ENCODE results near the gene TEX30.

DNA sequence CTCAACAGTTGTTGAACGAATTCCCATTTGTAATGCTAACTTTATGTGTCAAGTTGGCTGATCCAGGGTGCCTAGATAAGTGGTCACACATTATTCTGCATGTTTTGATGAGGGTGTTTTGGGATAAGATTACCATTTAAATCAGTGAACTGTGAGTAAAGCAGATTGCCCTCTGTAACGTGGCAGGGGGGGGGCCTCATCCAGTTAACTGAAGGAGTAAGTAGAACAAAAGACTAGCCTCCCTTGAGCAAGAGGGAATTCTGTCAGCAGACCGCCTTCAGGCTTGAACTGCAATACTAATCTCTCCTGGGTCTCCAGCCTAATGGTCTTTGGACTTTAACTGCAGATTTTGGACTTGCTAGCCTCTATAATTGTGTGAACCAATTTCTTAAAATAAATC, 4.2 kb upstream of the TEX30 start:
- no peak for TF ChIP-seq CTCF (IDR thresholded peaks at IDR 0.05)
- TF ChIP-seq, protein P1, sequence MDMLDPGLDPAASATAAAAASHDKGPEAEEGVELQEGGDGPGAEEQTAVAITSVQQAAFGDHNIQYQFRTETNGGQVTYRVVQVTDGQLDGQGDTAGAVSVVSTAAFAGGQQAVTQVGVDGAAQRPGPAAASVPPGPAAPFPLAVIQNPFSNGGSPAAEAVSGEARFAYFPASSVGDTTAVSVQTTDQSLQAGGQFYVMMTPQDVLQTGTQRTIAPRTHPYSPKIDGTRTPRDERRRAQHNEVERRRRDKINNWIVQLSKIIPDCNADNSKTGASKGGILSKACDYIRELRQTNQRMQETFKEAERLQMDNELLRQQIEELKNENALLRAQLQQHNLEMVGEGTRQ (CRISPR knock-in tag; IDR thresholded peaks at IDR 0.05): no peak

All from WTC11 (cell line).